Medulla oblongata (tissue), 1 donor: ENCODE measurements around the gene CYBA.

Experiments
- DNase-seq: peaks from one replicate; pipeline ENCODE4 v3.0.0-alpha.2; 2015; ENCODE audit errors: extremely low spot score

Gene CYBA

GRCh38 chr16:88593910-88594309 lies 56.9 kb downstream of the CYBA start:
- DNase-seq, result no peak

GRCh38 chr16:88593489-88593888 lies 57.4 kb downstream of the CYBA start:
- peak; percentile 74 for DNase-seq
